PC-9 (cell line): ENCODE data around the gene ZFPM1. TPM values are rescaled to one million over a fixed set of nuclear protein-coding genes. Genes with fewer than 3 reads are reported as not detected.

Source experiments
- BruUV-seq: library from RNA; stranded (reverse); fragments of 400-500 nt; replicated peaks from 2 replicates; lab custom pipeline; 2021; lab: Mats Ljungman, UMichigan
- CTCF ChIA-PET: fragments of 300-600 bp; sonication (Branson Sonifier 250); formaldehyde crosslinking; loops from one replicate; lab custom pipeline; 2022; ENCODE audit warnings: antibody characterized with exemption; lab: Charles Lee
- POLR2A ChIA-PET: fragments of 300-600 bp; sonication (Branson Sonifier 250); formaldehyde crosslinking; loops from one replicate; lab custom pipeline; 2022; ENCODE audit warnings: antibody characterized with exemption; ENCODE audit not compliant: unreplicated experiment; lab: Charles Lee
- DNase-seq, 2 experiments: peaks; one replicate each; pipeline versions ENCODE4 v3.0.0 to v3.0.0-alpha.2; 2015 to 2022; ENCODE audit warnings: mixed read lengths in 1 of 2
- H2AFZ ChIP-seq: fragments of 200-600 bp; sonication (generic); 2 replicates; pipeline ENCODE4 v1.8.1; 2017; ENCODE audit warnings: antibody characterized with exemption
- H3F3A ChIP-seq: fragments of 200-600 bp; sonication (generic); 2 replicates; pipeline ENCODE4 v1.8.1; 2017; ENCODE audit warnings: antibody characterized with exemption, mild to moderate bottlenecking, low read depth; ENCODE audit not compliant: insufficient read depth
- H3K27ac ChIP-seq: fragments of 200-600 bp; sonication (generic); 2 replicates; pipeline ENCODE4 v1.6.1; 2016; ENCODE audit warnings: mixed run types
- H3K27me3 ChIP-seq: fragments of 200-600 bp; sonication (generic); 2 replicates; pipeline ENCODE4 v1.6.1; 2016; ENCODE audit warnings: low read depth, mixed run types; ENCODE audit not compliant: insufficient read depth
- H3K36me3 ChIP-seq: fragments of 200-600 bp; sonication (generic); 2 replicates; pipeline ENCODE4 v1.6.1; 2016; ENCODE audit warnings: low read depth, mixed run types
- H3K4me1 ChIP-seq: fragments of 200-600 bp; sonication (generic); replicated peaks from 2 replicates; pipeline ENCODE4 v1.6.1; 2016; ENCODE audit warnings: mixed run types; ENCODE audit not compliant: insufficient read depth
- H3K4me2 ChIP-seq: fragments of 200-600 bp; sonication (generic); 2 replicates; pipeline ENCODE4 v1.6.1; 2017; ENCODE audit warnings: mixed run types
- H3K4me3 ChIP-seq: fragments of 200-600 bp; sonication (generic); 2 replicates; pipeline ENCODE4 v1.6.1; 2016; ENCODE audit warnings: mixed run types
- H3K79me2 ChIP-seq: fragments of 200-600 bp; sonication (generic); 2 replicates; pipeline ENCODE4 v1.6.1; 2017; ENCODE audit warnings: low read depth, mixed run types
- H3K9me2 ChIP-seq: fragments of 200-600 bp; sonication (generic); 2 replicates; pipeline ENCODE4 v1.8.1; 2017; ENCODE audit warnings: mild to moderate bottlenecking; ENCODE audit not compliant: insufficient read depth
- H3K9me3 ChIP-seq: fragments of 200-600 bp; sonication (generic); 2 replicates; pipeline ENCODE4 v1.8.1; 2016; ENCODE audit warnings: low read depth; ENCODE audit not compliant: insufficient read depth
- H4K20me1 ChIP-seq: fragments of 200-600 bp; sonication (generic); 2 replicates; pipeline ENCODE4 v1.8.1; 2017; ENCODE audit not compliant: insufficient read depth
- EZH2 ChIP-seq: fragments of 200-600 bp; sonication (generic); IDR thresholded peaks from 2 replicates; pipeline ENCODE4 v1.8.0; 2017; ENCODE audit warnings: antibody characterized with exemption, low read depth
- intact Hi-C: fragments of 100-400 bp; cut with micrococcal nuclease; formaldehyde crosslinking; loops from one replicate; pipeline ENCODE4 v1.10.0; 2022; ENCODE audit not compliant: unreplicated experiment
- total RNA-seq: library from RNA; stranded (reverse); gene quantifications from 2 replicates; pipeline ENCODE4 v1.2.3, GENCODE V29; 2021
- TF ChIP-seq, protein P1 (sequence below): fragments of 200-600 bp; sonication (generic); conservative IDR thresholded peaks from 2 replicates; pipeline ENCODE4 v1.6.1; 2017; ENCODE audit warnings: mixed run types, antibody characterized with exemption, mild to moderate bottlenecking, moderate library complexity

The ZFPM1 gene
- total RNA-seq, 1 experiment from 2014 or later = 19.7 TPM

GRCh38 chr16:88414521-88415380, 38.3 kb upstream of the ZFPM1 start:
- Histone ChIP-seq H3K4me2 (no peak overlapping the region), H3K4me3 (no peak overlapping the region), H3K9me2 (no peaks in the 10 kb centered on the region), H3K27me3 (no peaks in the 10 kb centered on the region), H3K9me3 (no peaks in the 10 kb centered on the region), H3K27ac (no peak overlapping the region), H3K4me1 (no peaks in the 10 kb centered on the region), H2AFZ (no peak overlapping the region), H3F3A (no peaks in the 10 kb centered on the region), H3K36me3 (no peaks in the 10 kb centered on the region), H4K20me1 (no peaks in the 10 kb centered on the region), H3K79me2 (no peaks in the 10 kb centered on the region)
- intact Hi-C loops = no loop called here
- BruUV-seq = no TSS peak
- ChIA-PET CTCF (no interaction called here), POLR2A (interaction anchor here (0.6 kb wide), 1 partner anchor 26 kb away, joined by 3 read pairs; no protein-coding TSS in a partner anchor)
- DNase-seq = no peak
- no peak for TF ChIP-seq EZH2
- TF ChIP-seq, protein P1, sequence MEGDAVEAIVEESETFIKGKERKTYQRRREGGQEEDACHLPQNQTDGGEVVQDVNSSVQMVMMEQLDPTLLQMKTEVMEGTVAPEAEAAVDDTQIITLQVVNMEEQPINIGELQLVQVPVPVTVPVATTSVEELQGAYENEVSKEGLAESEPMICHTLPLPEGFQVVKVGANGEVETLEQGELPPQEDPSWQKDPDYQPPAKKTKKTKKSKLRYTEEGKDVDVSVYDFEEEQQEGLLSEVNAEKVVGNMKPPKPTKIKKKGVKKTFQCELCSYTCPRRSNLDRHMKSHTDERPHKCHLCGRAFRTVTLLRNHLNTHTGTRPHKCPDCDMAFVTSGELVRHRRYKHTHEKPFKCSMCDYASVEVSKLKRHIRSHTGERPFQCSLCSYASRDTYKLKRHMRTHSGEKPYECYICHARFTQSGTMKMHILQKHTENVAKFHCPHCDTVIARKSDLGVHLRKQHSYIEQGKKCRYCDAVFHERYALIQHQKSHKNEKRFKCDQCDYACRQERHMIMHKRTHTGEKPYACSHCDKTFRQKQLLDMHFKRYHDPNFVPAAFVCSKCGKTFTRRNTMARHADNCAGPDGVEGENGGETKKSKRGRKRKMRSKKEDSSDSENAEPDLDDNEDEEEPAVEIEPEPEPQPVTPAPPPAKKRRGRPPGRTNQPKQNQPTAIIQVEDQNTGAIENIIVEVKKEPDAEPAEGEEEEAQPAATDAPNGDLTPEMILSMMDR = no peak

GRCh38 chr16:88415381-88415705, 37.7 kb upstream of the ZFPM1 start:
- Histone ChIP-seq H4K20me1 (no peaks in the 10 kb centered on the region), H3F3A (no peaks in the 10 kb centered on the region), H3K27ac (no peak overlapping the region), H3K79me2 (no peaks in the 10 kb centered on the region), H3K9me3 (no peaks in the 10 kb centered on the region), H2AFZ (no peak overlapping the region), H3K36me3 (no peaks in the 10 kb centered on the region), H3K9me2 (no peaks in the 10 kb centered on the region), H3K4me1 (no peaks in the 10 kb centered on the region), H3K4me2 (no peak overlapping the region), H3K4me3 (no peak overlapping the region), H3K27me3 (no peaks in the 10 kb centered on the region)
- POLR2A ChIA-PET = no interaction called here
- TF ChIP-seq EZH2 = no peak
- intact Hi-C loops = no loop called here
- DNase-seq = no peak
- BruUV-seq = no TSS peak
- CTCF ChIA-PET = no interaction called here

- no peak overlapping the region for H3K27ac ChIP-seq
- H4K20me1 ChIP-seq = no peaks in the 10 kb centered on the region
- H3K36me3 ChIP-seq = no peaks in the 10 kb centered on the region
- ChIA-PET CTCF (no interaction called here), POLR2A (no interaction called here)
- TF ChIP-seq, protein P1 = no peak
- TF ChIP-seq EZH2 = no peak
- H3K27me3 ChIP-seq = no peaks in the 10 kb centered on the region
- no peak overlapping the region for H2AFZ ChIP-seq
- H3K4me1 ChIP-seq = no peaks in the 10 kb centered on the region
- H3F3A ChIP-seq = no peaks in the 10 kb centered on the region
- no peaks in the 10 kb centered on the region for H3K9me3 ChIP-seq
- no peak for DNase-seq
- no TSS peak for BruUV-seq
- no peaks in the 10 kb centered on the region for H3K79me2 ChIP-seq
- H3K4me3 ChIP-seq = no peak overlapping the region
- intact Hi-C loops = no loop called here
- no peaks in the 10 kb centered on the region for H3K9me2 ChIP-seq
- H3K4me2 ChIP-seq = no peak overlapping the region
These were observed 37.3 kb upstream of the ZFPM1 start for GRCh38 chr16:88415713-88416323.
